PFSK-1 (cell line): ENCODE results near the gene IRF7.

ENCODE experiments used
- FOXP2 ChIP-seq: optimal IDR thresholded peaks from 2 replicates; pipeline ENCODE3; 2011; ENCODE audit warnings: borderline replicate concordance, control low read depth, inconsistent platforms; ENCODE audit not compliant: insufficient read depth; ENCODE audit errors: extremely low read length, extremely low read depth
- POLR2AphosphoS5 ChIP-seq: IDR thresholded peaks from 2 replicates; pipeline ENCODE4 v1.6.1; 2012; ENCODE audit warnings: low read depth, mild to moderate bottlenecking, control low read depth, low read length, moderate library complexity
- SIN3A ChIP-seq: IDR thresholded peaks from 2 replicates; pipeline ENCODE4 v1.6.1; 2012; ENCODE audit warnings: mild to moderate bottlenecking, low read length, moderate library complexity, borderline replicate concordance; ENCODE audit not compliant: insufficient read depth
- TAF1 ChIP-seq: IDR thresholded peaks from 2 replicates; pipeline ENCODE4 v1.6.1; 2012; ENCODE audit warnings: low read length, control low read depth, borderline replicate concordance; ENCODE audit not compliant: insufficient read depth
- TF ChIP-seq, protein P1 (sequence below), 2 experiments: IDR thresholded peaks; 2 replicates each; pipeline versions ENCODE4 v1.6.1 to v1.8.0; 2011 to 2012; ENCODE audit warnings: low read depth in 2 of 2, low read length in 2 of 2, control low read depth in 1 of 2, inconsistent platforms in 1 of 2, mild to moderate bottlenecking in 1 of 2, moderate library complexity in 1 of 2; ENCODE audit not compliant: insufficient read depth in 1 of 2

Gene IRF7

DNA sequence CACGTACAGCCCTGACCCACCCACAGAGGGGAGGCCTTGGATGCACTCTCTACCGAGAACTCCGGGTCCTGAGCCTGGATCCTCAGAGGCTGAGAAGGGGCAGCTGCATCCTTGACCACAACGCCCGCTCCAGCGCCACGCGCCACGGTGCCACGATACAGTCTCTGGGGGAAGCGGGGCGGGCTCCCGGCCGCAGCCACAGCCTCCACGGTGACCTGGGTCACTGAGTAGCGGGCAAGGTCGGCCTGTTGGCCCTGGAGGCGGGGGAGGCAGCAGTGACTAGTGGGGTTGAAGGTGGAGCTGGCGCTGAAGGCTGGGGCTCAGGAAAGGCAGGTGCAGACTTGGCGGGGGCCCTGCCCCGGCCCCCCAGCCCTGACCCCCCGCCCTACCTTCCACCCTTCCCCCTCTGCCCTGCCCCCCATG lies 3.9 kb upstream of the IRF7 start:
- TF ChIP-seq, protein P1, sequence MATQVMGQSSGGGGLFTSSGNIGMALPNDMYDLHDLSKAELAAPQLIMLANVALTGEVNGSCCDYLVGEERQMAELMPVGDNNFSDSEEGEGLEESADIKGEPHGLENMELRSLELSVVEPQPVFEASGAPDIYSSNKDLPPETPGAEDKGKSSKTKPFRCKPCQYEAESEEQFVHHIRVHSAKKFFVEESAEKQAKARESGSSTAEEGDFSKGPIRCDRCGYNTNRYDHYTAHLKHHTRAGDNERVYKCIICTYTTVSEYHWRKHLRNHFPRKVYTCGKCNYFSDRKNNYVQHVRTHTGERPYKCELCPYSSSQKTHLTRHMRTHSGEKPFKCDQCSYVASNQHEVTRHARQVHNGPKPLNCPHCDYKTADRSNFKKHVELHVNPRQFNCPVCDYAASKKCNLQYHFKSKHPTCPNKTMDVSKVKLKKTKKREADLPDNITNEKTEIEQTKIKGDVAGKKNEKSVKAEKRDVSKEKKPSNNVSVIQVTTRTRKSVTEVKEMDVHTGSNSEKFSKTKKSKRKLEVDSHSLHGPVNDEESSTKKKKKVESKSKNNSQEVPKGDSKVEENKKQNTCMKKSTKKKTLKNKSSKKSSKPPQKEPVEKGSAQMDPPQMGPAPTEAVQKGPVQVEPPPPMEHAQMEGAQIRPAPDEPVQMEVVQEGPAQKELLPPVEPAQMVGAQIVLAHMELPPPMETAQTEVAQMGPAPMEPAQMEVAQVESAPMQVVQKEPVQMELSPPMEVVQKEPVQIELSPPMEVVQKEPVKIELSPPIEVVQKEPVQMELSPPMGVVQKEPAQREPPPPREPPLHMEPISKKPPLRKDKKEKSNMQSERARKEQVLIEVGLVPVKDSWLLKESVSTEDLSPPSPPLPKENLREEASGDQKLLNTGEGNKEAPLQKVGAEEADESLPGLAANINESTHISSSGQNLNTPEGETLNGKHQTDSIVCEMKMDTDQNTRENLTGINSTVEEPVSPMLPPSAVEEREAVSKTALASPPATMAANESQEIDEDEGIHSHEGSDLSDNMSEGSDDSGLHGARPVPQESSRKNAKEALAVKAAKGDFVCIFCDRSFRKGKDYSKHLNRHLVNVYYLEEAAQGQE (IDR thresholded peaks at IDR 0.05; ENCODE audit: insufficient read depth in 1 of 2, low read depth in 2 of 2, low read length in 2 of 2) = no peak
- TF ChIP-seq POLR2AphosphoS5 (no peak), FOXP2 (no peak), SIN3A (no peak), TAF1 (no peak)

DNA sequence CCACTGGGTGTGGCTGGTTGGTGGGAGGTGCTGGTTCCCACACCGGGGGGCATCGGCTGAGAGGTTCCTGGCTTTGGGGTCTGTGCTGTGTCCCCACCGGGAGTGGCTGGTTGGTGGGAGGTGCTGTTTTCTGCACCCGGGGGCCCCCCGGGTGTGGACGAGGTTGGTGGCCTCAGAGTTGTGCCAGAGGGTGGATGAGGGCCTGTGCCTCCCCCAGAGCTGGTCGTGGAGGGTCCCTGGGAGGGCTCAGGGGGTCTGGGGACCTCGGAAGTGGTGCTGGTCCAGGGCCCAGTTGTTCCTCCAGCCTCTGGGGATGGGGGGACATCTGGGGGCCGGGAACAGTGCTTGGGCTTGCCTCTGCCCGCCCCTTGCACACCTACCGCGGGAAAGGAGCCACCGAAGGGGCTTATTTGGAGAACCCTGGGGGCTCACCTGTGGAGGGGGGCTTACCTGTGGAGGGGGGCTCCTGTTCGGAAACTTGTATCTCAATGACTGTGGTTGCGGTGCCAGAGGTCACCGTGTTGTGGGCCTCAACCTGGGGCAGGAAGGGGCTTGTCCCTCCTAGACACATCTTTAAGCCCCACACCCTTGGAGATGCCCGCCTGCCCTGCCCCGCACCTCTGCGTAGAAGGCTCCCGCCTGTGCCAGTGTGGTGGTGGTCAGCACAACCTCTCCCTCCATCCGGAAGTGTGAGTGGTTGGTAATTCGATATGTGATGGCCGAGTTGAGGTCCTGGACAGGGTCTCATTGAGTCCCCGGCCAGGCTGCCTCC lies 3.3 kb upstream of the IRF7 start:
- TF ChIP-seq, protein P1 (IDR thresholded peaks at IDR 0.05; ENCODE audit: insufficient read depth in 1 of 2, low read depth in 2 of 2, low read length in 2 of 2) = no peak
- TF ChIP-seq SIN3A (no peak), FOXP2 (no peak), TAF1 (no peak), POLR2AphosphoS5 (no peak)

DNA sequence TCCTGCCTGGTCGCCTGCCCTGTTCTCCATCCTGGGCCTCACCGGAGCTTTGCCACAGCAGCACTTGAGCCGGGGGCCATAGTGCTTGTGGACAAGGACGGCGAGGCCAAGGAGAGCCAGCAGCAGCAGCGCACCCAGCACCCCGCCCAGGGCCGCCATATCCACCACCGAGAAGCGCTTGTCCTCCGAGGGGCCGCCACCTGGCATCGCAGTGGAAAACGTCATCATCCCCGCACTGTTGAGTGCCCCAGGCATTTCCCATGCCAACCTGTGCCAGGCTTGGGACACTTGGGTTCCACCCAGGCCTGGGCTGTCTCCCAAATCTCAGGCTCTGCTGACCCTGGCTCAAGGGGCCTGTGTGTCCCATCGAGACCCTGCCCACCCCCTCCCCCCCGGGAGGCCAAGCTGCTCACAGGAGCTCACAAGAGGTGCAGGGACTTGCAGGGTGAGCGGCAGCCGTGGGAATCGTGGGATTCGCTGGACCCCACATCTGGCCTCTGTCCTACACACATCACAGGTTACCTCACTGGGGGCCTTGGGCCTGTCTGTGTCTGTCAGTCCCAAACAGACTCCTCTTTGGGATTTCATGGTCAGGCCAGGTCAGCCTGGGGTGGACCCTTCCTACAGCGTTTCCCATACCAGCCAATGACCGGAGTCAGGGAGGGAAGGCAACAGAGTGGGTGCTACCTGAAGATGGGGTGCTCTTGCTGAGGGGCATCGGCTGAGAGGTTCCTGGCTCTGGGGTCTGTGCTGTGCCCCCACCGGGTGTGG lies 2.3 kb upstream of the IRF7 start:
- TF ChIP-seq SIN3A (no peak), POLR2AphosphoS5 (no peak)

DNA sequence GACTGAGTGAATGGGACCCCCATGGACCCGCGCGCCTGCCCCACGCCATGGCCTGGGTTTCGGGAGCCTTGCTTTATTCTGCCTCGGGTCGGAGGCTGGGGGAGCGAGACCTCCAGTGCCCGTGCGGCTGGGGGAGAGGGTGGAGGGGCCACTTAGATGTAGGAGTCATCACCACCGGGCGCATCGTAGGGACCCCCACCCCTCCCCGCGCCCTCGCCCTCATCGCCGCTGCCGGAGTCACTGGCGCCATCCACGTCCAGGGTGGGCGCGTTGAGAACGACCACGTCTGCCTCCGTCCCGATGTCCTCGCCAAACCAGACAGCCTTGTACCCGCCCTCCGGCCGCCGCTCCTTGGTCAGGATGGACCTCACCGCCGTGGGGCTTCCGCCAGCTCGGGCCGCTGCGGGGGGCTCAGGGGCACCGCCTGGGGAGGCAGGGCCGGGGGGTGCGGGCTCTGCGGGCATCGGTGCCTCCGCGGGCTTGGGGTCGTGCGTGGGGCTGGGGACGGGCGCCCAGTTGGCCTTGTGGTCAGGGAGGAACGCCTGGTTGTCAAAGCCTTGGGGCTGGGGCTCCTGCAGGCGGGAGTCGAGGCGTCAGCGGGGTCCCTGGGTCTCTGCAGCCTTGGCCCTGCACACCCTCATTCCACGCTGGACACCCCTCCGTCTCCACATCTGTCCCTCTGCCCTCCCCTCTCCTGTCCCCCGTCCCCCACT lies 1.6 kb upstream of the IRF7 start:
- TF ChIP-seq POLR2AphosphoS5 (no peak), SIN3A (no peak), FOXP2 (no peak), TAF1 (no peak)
- TF ChIP-seq, protein P1 (IDR thresholded peaks at IDR 0.05; ENCODE audit: insufficient read depth in 1 of 2, low read depth in 2 of 2, low read length in 2 of 2) = no peak
